Measurements from ENCODE around the gene AMDHD2. TPM values are rescaled to one million over a fixed set of nuclear protein-coding genes. Genes with fewer than 3 reads are reported as not detected.

AMDHD2 gene
- total and polyA plus RNA-seq, 2 of the 8 experiments (the other 6 are each of a cell fraction or from before 2014, with no cell fraction given) = 43.0 to 54.6 TPM

- Histone ChIP-seq H3K4me1 (replicated peaks in 1 of 4; ENCODE audit: control insufficient read depth in 3 of 4, insufficient read depth in 4 of 4, low read length in 3 of 4) (peaks cover 0 to 3% (median 0%) of the 10 kb centered on the region in 4 experiments; a peak in 1 of 7 replicates), H3K79me1 (ENCODE audit: low read depth, low read length) (peaks cover 7% of the 10 kb centered on the region; the same call in 1 of the 2 replicates), H3K4me3 (ENCODE audit: extremely low read depth in 1 of 4, insufficient read depth in 2 of 4, low read depth in 3 of 4, low read length in 4 of 4) (no peak overlapping the region), H2BK15ac (ENCODE audit: low read length) (no peak overlapping the region), H3K27me3 (replicated peaks in 1 of 4; ENCODE audit: control insufficient read depth in 3 of 4, extremely low read depth in 1 of 4, insufficient read depth in 3 of 4, low read length in 3 of 4) (no peaks in the 10 kb centered on the region; a peak in 1 of 7 replicates), H2AFZ (ENCODE audit: low read length) (no peak overlapping the region), H3K9me3 (ENCODE audit: insufficient read depth in 2 of 2, low read depth in 1 of 2, low read length in 1 of 2) (no peaks in the 10 kb centered on the region), H2BK120ac (replicated peaks; ENCODE audit: low read depth, low read length) (no peak overlapping the region), H4K91ac (replicated peaks; ENCODE audit: insufficient read length, low read length) (no peak overlapping the region), H3K79me2 (ENCODE audit: control insufficient read depth in 1 of 2, insufficient read depth in 2 of 2, low read length in 2 of 2) (0 out of 4 replicates have a peak, but pooled peaks cover 0 to 2% of the 10 kb centered on the region in 2 experiments), H2BK20ac (ENCODE audit: low read length) (no peak overlapping the region), H3K23me2 (ENCODE audit: low read depth, low read length) (no peaks in the 10 kb centered on the region), H4K5ac (ENCODE audit: insufficient read length, low read depth, low read length) (no peak overlapping the region), H3K27ac (ENCODE audit: low read depth, low read length) (no peak overlapping the region), H3K56ac (replicated peaks; ENCODE audit: insufficient read length, low read depth, low read length) (no peak overlapping the region), H2BK5ac (ENCODE audit: low read depth, low read length) (0 out of 2 replicates have a peak overlapping the region, but pooled peaks have one; percentile 44), H3K4ac (replicated peaks; ENCODE audit: insufficient read length, low read depth, low read length) (no peak overlapping the region), H4K20me1 (replicated peaks in 1 of 2; ENCODE audit: control insufficient read depth in 1 of 2, insufficient read depth in 2 of 2, low read length in 2 of 2) (peaks cover 0 to 15% of the 10 kb centered on the region in 2 experiments), H4K8ac (ENCODE audit: extremely low read depth, insufficient read depth, low read length) (no peak overlapping the region), H3K18ac (ENCODE audit: extremely low read depth, low read length) (no peak overlapping the region), H3K23ac (ENCODE audit: insufficient read length) (no peak overlapping the region), H3K14ac (ENCODE audit: insufficient read length) (no peak overlapping the region), H3K9ac (replicated peaks in 1 of 4; ENCODE audit: extremely low read depth in 1 of 4, low read depth in 3 of 4, low read length in 3 of 4) (no peak overlapping the region), H2BK12ac (ENCODE audit: low read depth, low read length) (no peak overlapping the region), H2AK5ac (ENCODE audit: low read depth, low read length) (no peak overlapping the region), H3K36me3 (ENCODE audit: control insufficient read depth in 2 of 4, insufficient read depth in 4 of 4, low read length in 3 of 4) (no peaks in the 10 kb centered on the region), H3K4me2 (ENCODE audit: insufficient read depth in 1 of 2, low read depth in 2 of 2, low read length in 2 of 2) (no peak overlapping the region)
- DNase-seq (ENCODE audit: low read depth in 1 of 2, low spot score in 2 of 2) = no peak
- FAIRE-seq = no peak
- CTCF ChIA-PET (ENCODE audit: partially characterized antibody) = interaction anchor here (1.0 to 3.6 kb wide), 7 partner anchors 11 to 293 kb away, joined by 3 to 32 read pairs (median 4); partner anchors contain the start of genes TBC1D24 and TEDC2
- TF ChIP-seq RAD21 (IDR thresholded peaks at IDR 0.05 in 1 of 2, conservative IDR thresholded peaks at IDR 0.05 in 1 of 2; ENCODE audit: low read depth in 2 of 2, low read length in 2 of 2) (no peak), NRF1 (IDR thresholded peaks at IDR 0.05; ENCODE audit: low read depth, low read length) (no peak), SIRT6 (IDR thresholded peaks at IDR 0.05; ENCODE audit: low read length) (no peak), ATF2 (IDR thresholded peaks at IDR 0.05; ENCODE audit: low read length) (no peak), ATF3 (IDR thresholded peaks at IDR 0.05; ENCODE audit: insufficient read depth, low read depth, low read length) (no peak)
- POLR2A ChIA-PET (ENCODE audit: partially characterized antibody) = interaction anchor here (1.5 kb wide), 1 partner anchor 10 kb away, joined by 5 read pairs; no protein-coding TSS in a partner anchor
- WGBS, 2 experiments (ENCODE audit: extremely low coverage in 1 of 2, insufficient coverage in 1 of 2, insufficient read length in 1 of 2, insufficient replicate concordance in 2 of 2, low coverage in 1 of 2, low lambda C conversion rate in 2 of 2, missing lambda C conversion rate in 1 of 2) = 94% methylated on average over 8 of the region's 8 CpGs; no CpG with 5 or more reads in 1 of the 2 experiments
Measured at GRCh38 chr16:2487517-2487842, 32.7 kb upstream of the AMDHD2 start.

Measured in H1 (cell line).